ENCODE results near the gene TMEM131L.

TMEM131L gene

GRCh38 chr4:153518001-153518400, 51.8 kb downstream of the TMEM131L start:
- no peak for TF ChIP-seq CTCF (conservative IDR thresholded peaks at IDR 0.05; ENCODE audit: low read depth)
- POLR2A ChIA-PET (ENCODE audit: low non-redundant PET), result no interaction called here
- no peak for DNase-seq (ENCODE audit: low spot score)

GRCh38 chr4:153518637-153519389, 52.7 kb downstream of the TMEM131L start:
- ChIA-PET POLR2A (ENCODE audit: low non-redundant PET) (no interaction called here), CTCF (interaction anchor here (0.6 kb wide), 1 partner anchor 226 kb away, joined by 3 read pairs; no protein-coding TSS in a partner anchor)
- H3K27ac ChIP-seq, result no peak overlapping the region
- no peak for TF ChIP-seq CTCF (conservative IDR thresholded peaks at IDR 0.05; ENCODE audit: low read depth)
- DNase-seq (ENCODE audit: low spot score), result no peak

More at GRCh38 chr4:153518001-153518400, 51.8 kb downstream of the TMEM131L start:
- no peak overlapping the region for H3K27ac ChIP-seq
- CTCF ChIA-PET, result no interaction called here

- ChIA-PET CTCF (interaction anchor here (0.6 kb wide), 1 partner anchor 67 kb away, joined by 5 read pairs; no protein-coding TSS in a partner anchor), POLR2A (ENCODE audit: low non-redundant PET) (no interaction called here)
- DNase-seq (ENCODE audit: low spot score), result no peak
- H3K27ac ChIP-seq, result no peak overlapping the region
- no peak for TF ChIP-seq CTCF (conservative IDR thresholded peaks at IDR 0.05; ENCODE audit: low read depth)
Observed at GRCh38 chr4:153519687-153520086, 53.5 kb downstream of the TMEM131L start.

- POLR2A ChIA-PET (ENCODE audit: low non-redundant PET), result no interaction called here
- no peak overlapping the region for H3K27ac ChIP-seq
- DNase-seq (ENCODE audit: low spot score), result no peak
- CTCF ChIA-PET, result interaction anchor here (0.6 kb wide), 1 partner anchor 67 kb away, joined by 5 read pairs; no protein-coding TSS in a partner anchor
- TF ChIP-seq CTCF (conservative IDR thresholded peaks at IDR 0.05; ENCODE audit: low read depth), result no peak
Observed at GRCh38 chr4:153520227-153520626, 54.1 kb downstream of the TMEM131L start.

- H3K27ac ChIP-seq, result no peak overlapping the region
- ChIA-PET POLR2A (ENCODE audit: low non-redundant PET) (no interaction called here), CTCF (no interaction called here)
- DNase-seq (ENCODE audit: low spot score), result no peak
- no peak for TF ChIP-seq CTCF (conservative IDR thresholded peaks at IDR 0.05; ENCODE audit: low read depth)
Observed at GRCh38 chr4:153520801-153521329, 54.7 kb downstream of the TMEM131L start.

GRCh38 chr4:153521478-153521877, 55.3 kb downstream of the TMEM131L start:
- no peak overlapping the region for H3K27ac ChIP-seq
- ChIA-PET POLR2A (ENCODE audit: low non-redundant PET) (no interaction called here), CTCF (no interaction called here)
- TF ChIP-seq CTCF (conservative IDR thresholded peaks at IDR 0.05; ENCODE audit: low read depth), result no peak
- DNase-seq (ENCODE audit: low spot score), result no peak

Data from RWPE1 (cell line).